Spleen (tissue), 11 donors: ENCODE data around the gene PACSIN3. TPM values are rescaled to one million over a fixed set of nuclear protein-coding genes. Genes with fewer than 3 reads are reported as not detected.

Source experiments
- DNase-seq: peaks from one replicate; pipeline ENCODE4 v3.0.0-alpha.2; 2020
- H3K27ac ChIP-seq, 8 donors: fragments of 200-600 bp; sonication (generic) in 7 of 8; 1 replicate in 4 of 8; 2 replicates in 4 of 8; pipeline versions ENCODE4 v1.5.0 to v1.8.0; 2016 to 2021; ENCODE audit warnings: inconsistent platforms in 4 of 8, mild to moderate bottlenecking in 4 of 8, moderate library complexity in 1 of 8
- H3K27me3 ChIP-seq, 7 donors: fragments of 200-600 bp; sonication (generic) in 6 of 7; replicated peaks in 1 of 7; 1 replicate in 4 of 7; 2 replicates in 3 of 7; pipeline versions ENCODE4 v1.5.0 to v1.8.0; 2016 to 2021; ENCODE audit warnings: inconsistent platforms in 3 of 7, mild to moderate bottlenecking in 1 of 7
- H3K36me3 ChIP-seq, 6 donors: fragments of 200-600 bp; sonication (generic) in 5 of 6; 1 replicate in 4 of 6; 2 replicates in 2 of 6; pipeline versions ENCODE4 v1.5.0 to v1.8.0; 2016 to 2021; ENCODE audit warnings: inconsistent platforms in 2 of 6
- H3K4me1 ChIP-seq, 6 donors: fragments of 200-600 bp; sonication (generic) in 5 of 6; 1 replicate in 3 of 6; 2 replicates in 3 of 6; pipeline versions ENCODE4 v1.5.0 to v1.8.0; 2016 to 2021; ENCODE audit warnings: inconsistent platforms in 3 of 6
- H3K4me3 ChIP-seq, 8 donors: fragments of 200-600 bp; sonication (generic) in 7 of 8; 1 replicate in 4 of 8; 2 replicates in 4 of 8; pipeline versions ENCODE4 v1.5.0 to v1.8.0; 2016 to 2021; ENCODE audit warnings: inconsistent platforms in 4 of 8, mild to moderate bottlenecking in 4 of 8, moderate library complexity in 2 of 8
- H3K9me3 ChIP-seq, 8 donors: fragments of 200-600 bp; sonication (generic) in 7 of 8; 1 replicate in 4 of 8; 2 replicates in 4 of 8; pipeline versions ENCODE4 v1.5.0 to v1.8.0; 2016 to 2021; ENCODE audit warnings: inconsistent platforms in 4 of 8
- CTCF ChIP-seq, 11 experiments: fragments of 200-600 bp in 7 of 11; fragments of 450-650 bp in 4 of 11; sonication (generic) in 4 of 11; IDR thresholded peaks in 8 of 11; conservative IDR thresholded peaks in 3 of 11; 1 replicate in 7 of 11; 2 replicates in 4 of 11; pipeline versions ENCODE4 v1.4.0 to v1.8.0; 2016 to 2021; ENCODE audit warnings: antibody characterized with exemption in 11 of 11, inconsistent platforms in 4 of 11, mild to moderate bottlenecking in 1 of 11
- POLR2A ChIP-seq, 3 donors: fragments of 450-650 bp; IDR thresholded peaks; one replicate each; pipeline ENCODE4 v1.5.1; 2017; ENCODE audit warnings: antibody characterized with exemption in 3 of 3, mild to moderate bottlenecking in 1 of 3
- POLR2AphosphoS5 ChIP-seq, 3 donors: sonication (generic); formaldehyde crosslinking; IDR thresholded peaks; one replicate each; pipeline ENCODE4 v1.5.1; 2017; ENCODE audit warnings: antibody characterized with exemption in 3 of 3
- WGBS, 5 donors: extraction: QIAGEN DNeasy Blood & Tissue Kit in 3 of 5; methylation state at CpG; one replicate each; pipeline versions ENCODE4 v1.1.5 to v1.1.7; 2013 to 2018; 5-methylcytosine and 5-hydroxymethylcytosine counted together
- intact Hi-C: fragments of 100-400 bp; cut with DNase I; formaldehyde crosslinking; loops from one replicate; pipeline ENCODE4 v1.15.0; 2023; ENCODE audit warnings: low total_unique reads
- polyA plus RNA-seq, 3 donors: library from polyadenylated mRNA; stranded (reverse); fragments of 200-250 nt; gene quantifications; one replicate each; pipeline ENCODE4 v1.2.1, GENCODE V29; 2013
- total RNA-seq, 7 donors: library from RNA; depleted of rRNA in 3 of 7; stranded (reverse); fragments of >200 nt in 3 of 7; fragmentation: NEBNext Ultra II Directional in 4 of 7; extraction: Animal tissue kit (Norgen Biotek cat#: 25700) in 4 of 7; gene quantifications; one replicate each; pipeline versions ENCODE4 v1.1.0 to v1.2.1, GENCODE V29; 2016 to 2021
- donor health status: healthy with polysubstance abuse.
- donor health status: DM: no; HTN: no; CAD: no; lungs with moderate emphysema.
- donor health status: DM: no; HTN: no; CAD: no.
- donor health status: Bipolar disorder and iron deficiency.
- donor health status: healthy.
- donor health status: DM: no; HTN: no; CAD: no.
- donor health status: DM: yes; HTN: yes; CAD: no.

PACSIN3 gene
- total and polyA plus RNA-seq, 10 donors: 1.2 to 13.0 (median 3.1) TPM

GRCh38 chr11:47172740-47173336 is 13.4 kb downstream of the PACSIN3 start:
- intact Hi-C loops: no loop called here
- TF ChIP-seq POLR2AphosphoS5 (IDR thresholded peaks at IDR 0.05) (no peak), CTCF (IDR thresholded peaks at IDR 0.05 in 8 of 11, conservative IDR thresholded peaks at IDR 0.05 in 3 of 11) (no peak), POLR2A (IDR thresholded peaks at IDR 0.05) (no peak)
- DNase-seq: no peak
- 77 to 92% (median 87%) methylated on average over 5 to 6 of the region's 6 CpGs for WGBS, 5 donors
- peaks cover 0 to 76% (median 70%) of the 10 kb centered on the region in 6 donors for H3K36me3 ChIP-seq
- no peak overlapping the region for H3K4me3 ChIP-seq
- H3K9me3 ChIP-seq: no peaks in the 10 kb centered on the region
- no peaks in the 10 kb centered on the region for H3K27me3 ChIP-seq
- peaks cover 18 to 62% (median 46%) of the 10 kb centered on the region in 6 donors for H3K4me1 ChIP-seq
- H3K27ac ChIP-seq: no peak overlapping the region

- H3K27ac ChIP-seq: no peak overlapping the region
- no peak for DNase-seq
- intact Hi-C loops: no loop called here
- no peak overlapping the region for H3K4me3 ChIP-seq
- peaks cover 0 to 86% (median 80%) of the 10 kb centered on the region in 6 donors for H3K36me3 ChIP-seq
- no peak for TF ChIP-seq CTCF (IDR thresholded peaks at IDR 0.05 in 8 of 11, conservative IDR thresholded peaks at IDR 0.05 in 3 of 11)
- TF ChIP-seq POLR2AphosphoS5 (IDR thresholded peaks at IDR 0.05): no peak
- no peak for TF ChIP-seq POLR2A (IDR thresholded peaks at IDR 0.05)
- WGBS, 5 donors: 78 to 94% (median 89%) methylated on average over 8 of the region's 8 CpGs
- H3K27me3 ChIP-seq: no peaks in the 10 kb centered on the region
- no peaks in the 10 kb centered on the region for H3K9me3 ChIP-seq
- peaks cover 12 to 54% (median 37%) of the 10 kb centered on the region in 6 donors for H3K4me1 ChIP-seq
Observed at GRCh38 chr11:47171856-47172255, 14.4 kb downstream of the PACSIN3 start.

- Histone ChIP-seq H3K9me3 (no peaks in the 10 kb centered on the region), H3K4me3 (no peak overlapping the region), H3K36me3 (peaks cover 5 to 92% (median 86%) of the 10 kb centered on the region in 6 donors), H3K4me1 (peaks cover 12 to 53% (median 37%) of the 10 kb centered on the region in 6 donors), H3K27me3 (no peaks in the 10 kb centered on the region), H3K27ac (no peak overlapping the region)
- TF ChIP-seq POLR2AphosphoS5 (IDR thresholded peaks at IDR 0.05) (peak in 1 of 3 donors; percentile 16), POLR2A (IDR thresholded peaks at IDR 0.05) (no peak), CTCF (IDR thresholded peaks at IDR 0.05 in 8 of 11, conservative IDR thresholded peaks at IDR 0.05 in 3 of 11) (no peak)
- WGBS, 5 donors: 93 to 96% (median 95%) methylated on average over 16 of the region's 16 CpGs
- intact Hi-C loops: no loop called here
- no peak for DNase-seq
Observed at GRCh38 chr11:47171061-47171838, 15.0 kb downstream of the PACSIN3 start.

- intact Hi-C loops: no loop called here
- no peak for TF ChIP-seq CTCF (IDR thresholded peaks at IDR 0.05 in 8 of 11, conservative IDR thresholded peaks at IDR 0.05 in 3 of 11)
- TF ChIP-seq POLR2AphosphoS5 (IDR thresholded peaks at IDR 0.05): peak in 2 of 3 donors; percentile 20 to 65
- TF ChIP-seq POLR2A (IDR thresholded peaks at IDR 0.05): no peak
- no peak overlapping the region for H3K4me3 ChIP-seq
- H3K9me3 ChIP-seq: no peaks in the 10 kb centered on the region
- peaks cover 8 to 96% (median 85%) of the 10 kb centered on the region in 6 donors for H3K36me3 ChIP-seq
- H3K27me3 ChIP-seq: no peaks in the 10 kb centered on the region
- H3K27ac ChIP-seq: no peak overlapping the region
- peaks cover 0 to 22% (median 8%) of the 10 kb centered on the region in 6 donors for H3K4me1 ChIP-seq
- WGBS, 5 donors: 86 to 95% (median 95%) methylated on average over 4 to 5 of the region's 5 CpGs
- DNase-seq: no peak
Observed at GRCh38 chr11:47166368-47166767, 19.9 kb downstream of the PACSIN3 start.
